Liver (tissue), 3 donors: ENCODE data around the gene NAPA.

ENCODE experiments used
- ATF3 ChIP-seq: IDR thresholded peaks from 2 replicates; pipeline ENCODE4 v1.6.1; 2016; ENCODE audit warnings: antibody characterized with exemption
- CTCF ChIP-seq: fragments of 150-350 bp; IDR thresholded peaks from 2 replicates; pipeline ENCODE4 v1.5.1; 2017; ENCODE audit warnings: improper control_type of control experiment, low read depth, low read length; ENCODE audit not compliant: missing input control
- RAD21 ChIP-seq, 2 donors: IDR thresholded peaks; 2 replicates each; pipeline ENCODE4 v1.6.1; 2016; ENCODE audit warnings: antibody characterized with exemption in 2 of 2, mild to moderate bottlenecking in 2 of 2
- RXRA ChIP-seq, 2 donors: IDR thresholded peaks; 2 replicates each; pipeline ENCODE4 v1.6.1; 2017 to 2018; ENCODE audit warnings: antibody characterized with exemption in 2 of 2, mild to moderate bottlenecking in 1 of 2
- donor health status: healthy.
- donor health status: healthy.

- TF ChIP-seq RXRA (IDR thresholded peaks at IDR 0.05) (no peak), CTCF (no peak), ATF3 (no peak), RAD21 (IDR thresholded peaks at IDR 0.05) (no peak)
Observed at GRCh38 chr19:47526798-47527197, 11.9 kb upstream of the NAPA start.
